Stomach (tissue), 9 donors: Measurements from ENCODE around the gene CAV1. TPM values are rescaled to one million over a fixed set of nuclear protein-coding genes. Genes with fewer than 3 reads are reported as not detected.

ENCODE experiments used
- DNase-seq, 2 donors: peaks; one replicate each; pipeline versions ENCODE4 v3.0.0 to v3.0.0-alpha.2; 2013 to 2019
- H3K27ac ChIP-seq, 5 donors: fragments of 200-600 bp in 4 of 5; sonication (generic) in 4 of 5; one replicate each; pipeline ENCODE4 v1.5.1; 2013 to 2019; ENCODE audit warnings: mild to moderate bottlenecking in 1 of 5, moderate library complexity in 1 of 5
- H3K27me3 ChIP-seq, 3 donors: fragments of 200-600 bp; sonication (generic); one replicate each; pipeline ENCODE4 v1.5.1; 2017 to 2019; ENCODE audit warnings: mixed run types in 1 of 3
- H3K36me3 ChIP-seq, 4 donors: fragments of 200-600 bp; sonication (generic); 1 replicate in 3 of 4; 2 replicates in 1 of 4; pipeline ENCODE4 v1.5.1; 2016 to 2019
- H3K4me1 ChIP-seq, 4 donors: fragments of 200-600 bp; sonication (generic); one replicate each; pipeline ENCODE4 v1.5.1; 2016 to 2019
- H3K4me3 ChIP-seq, 4 donors: fragments of 200-600 bp; sonication (generic) in 3 of 4; one replicate each; pipeline ENCODE4 v1.5.1; 2016 to 2019; ENCODE audit warnings: mild to moderate bottlenecking in 1 of 4
- H3K9me3 ChIP-seq, 4 donors: fragments of 200-600 bp; sonication (generic); one replicate each; pipeline ENCODE4 v1.5.1; 2016 to 2019
- CTCF ChIP-seq, 7 experiments: fragments of 450-650 bp in 4 of 7; fragments of 200-600 bp in 3 of 7; sonication (generic) in 3 of 7; IDR thresholded peaks; one replicate each; pipeline ENCODE4 v1.5.1; 2016 to 2019; ENCODE audit warnings: antibody characterized with exemption in 7 of 7, control low read depth in 2 of 7, mild to moderate bottlenecking in 1 of 7
- EP300 ChIP-seq: sonication (generic); formaldehyde crosslinking; IDR thresholded peaks from one replicate; pipeline ENCODE4 v1.6.1; 2017; ENCODE audit warnings: antibody characterized with exemption
- POLR2A ChIP-seq, 4 donors: fragments of 450-650 bp; IDR thresholded peaks; one replicate each; pipeline ENCODE4 v1.6.1; 2016; ENCODE audit warnings: antibody characterized with exemption in 4 of 4, control low read depth in 2 of 4, mild to moderate bottlenecking in 1 of 4, moderate library complexity in 1 of 4
- POLR2AphosphoS5 ChIP-seq, 3 donors: sonication (generic); formaldehyde crosslinking; IDR thresholded peaks; one replicate each; pipeline ENCODE4 v1.6.1; 2016; ENCODE audit warnings: antibody characterized with exemption in 3 of 3
- WGBS, 5 donors: extraction: QIAGEN DNeasy Blood & Tissue Kit in 3 of 5; methylation state at CpG; one replicate each; pipeline versions ENCODE4 v1.1.5 to v1.1.7; 2013 to 2018; 5-methylcytosine and 5-hydroxymethylcytosine counted together
- intact Hi-C: fragments of 100-400 bp; cut with DNase I; formaldehyde crosslinking; loops from one replicate; pipeline ENCODE4 v1.15.1; 2023; ENCODE audit warnings: low total_unique reads
- polyA plus RNA-seq, 3 donors: library from polyadenylated mRNA; stranded (reverse); fragments of 200-250 nt; gene quantifications; one replicate each; pipeline ENCODE4 v1.2.3, GENCODE V29; 2013
- total RNA-seq, 5 donors: library from RNA; depleted of rRNA; stranded (reverse); fragments of >200 nt; gene quantifications; one replicate each; pipeline versions ENCODE4 v1.1.0 to v1.2.3, GENCODE V29; 2014 to 2016
- donor health status: healthy with polysubstance abuse.
- donor health status: Bipolar disorder and iron deficiency.
- donor health status: healthy.

Gene CAV1
- total and polyA plus RNA-seq, 8 donors: 18.5 to 719 (median 86.7) TPM

- Histone ChIP-seq H3K4me3 (no peak overlapping the region), H3K4me1 (peaks cover 0 to 27% (median 11%) of the 10 kb centered on the region in 4 donors), H3K9me3 (no peaks in the 10 kb centered on the region), H3K27me3 (no peaks in the 10 kb centered on the region), H3K36me3 (no peaks in the 10 kb centered on the region), H3K27ac (no peak overlapping the region)
- intact Hi-C loops: loop anchor here (10.0 kb wide), 1 partner anchor 55 kb away; the partner anchor contains the start of gene CAV1
- no peak for DNase-seq
- 91 to 97% (median 95%) methylated on average over 2 of the region's 2 CpGs for WGBS, 5 donors
- no peak for TF ChIP-seq CTCF (IDR thresholded peaks at IDR 0.05)
- no peak for TF ChIP-seq POLR2AphosphoS5 (IDR thresholded peaks at IDR 0.05)
- TF ChIP-seq POLR2A (IDR thresholded peaks at IDR 0.05): no peak
- TF ChIP-seq EP300: no peak
Measured at GRCh38 chr7:116579835-116580234, 55.0 kb downstream of the CAV1 start.

GRCh38 chr7:116582164-116582732, 57.4 kb downstream of the CAV1 start:
- peaks cover 0 to 25% (median 10%) of the 10 kb centered on the region in 4 donors for H3K4me1 ChIP-seq
- no peaks in the 10 kb centered on the region for H3K27me3 ChIP-seq
- no peaks in the 10 kb centered on the region for H3K36me3 ChIP-seq
- no peak for TF ChIP-seq EP300
- TF ChIP-seq POLR2A (IDR thresholded peaks at IDR 0.05): no peak
- no peak for TF ChIP-seq POLR2AphosphoS5 (IDR thresholded peaks at IDR 0.05)
- no peaks in the 10 kb centered on the region for H3K9me3 ChIP-seq
- peak overlapping the region in 2 of 5 donors; percentile 36 to 43 for H3K27ac ChIP-seq
- intact Hi-C loops: loop anchor here (10.0 kb wide), 1 partner anchor 57 kb away; the partner anchor contains the start of gene CAV1
- no peak overlapping the region for H3K4me3 ChIP-seq
- 57 to 83% (median 77%) methylated on average over 4 of the region's 4 CpGs for WGBS, 5 donors
- no peak for DNase-seq

- Histone ChIP-seq H3K9me3 (no peaks in the 10 kb centered on the region), H3K4me1 (peaks cover 0 to 21% (median 6%) of the 10 kb centered on the region in 4 donors), H3K27ac (peak overlapping the region in 3 of 5 donors; percentile 12 to 43 (median 36)), H3K36me3 (no peaks in the 10 kb centered on the region), H3K27me3 (no peaks in the 10 kb centered on the region), H3K4me3 (no peak overlapping the region)
- WGBS, 5 donors: 57 to 79% (median 76%) methylated on average over 5 of the region's 5 CpGs
- intact Hi-C loops: loop anchor here (10.0 kb wide), 1 partner anchor 58 kb away; the partner anchor contains the start of gene CAV1
- TF ChIP-seq CTCF (IDR thresholded peaks at IDR 0.05) (no peak), EP300 (no peak), POLR2AphosphoS5 (IDR thresholded peaks at IDR 0.05) (peak in 1 of 3 donors; percentile 10), POLR2A (IDR thresholded peaks at IDR 0.05) (no peak)
- DNase-seq: no peak
Measured at GRCh38 chr7:116582806-116583444, 58.1 kb downstream of the CAV1 start.

- Histone ChIP-seq H3K4me1 (peaks cover 0 to 22% (median 11%) of the 10 kb centered on the region in 4 donors), H3K27ac (peak overlapping the region in 3 of 5 donors; percentile 12 to 43 (median 36)), H3K4me3 (no peak overlapping the region), H3K27me3 (no peaks in the 10 kb centered on the region), H3K9me3 (no peaks in the 10 kb centered on the region), H3K36me3 (no peaks in the 10 kb centered on the region)
- TF ChIP-seq POLR2A (IDR thresholded peaks at IDR 0.05) (no peak), CTCF (IDR thresholded peaks at IDR 0.05) (no peak), EP300 (no peak), POLR2AphosphoS5 (IDR thresholded peaks at IDR 0.05) (no peak)
- WGBS, 5 donors: 15 to 46% (median 19%) methylated on average over 1 of the region's 1 CpG
- intact Hi-C loops: loop anchor here (10.0 kb wide), 1 partner anchor 59 kb away; the partner anchor contains the start of gene CAV1
- DNase-seq: no peak
Measured at GRCh38 chr7:116583653-116584052, 58.8 kb downstream of the CAV1 start.
